ENCODE results near the gene FAM76B.

DNA sequence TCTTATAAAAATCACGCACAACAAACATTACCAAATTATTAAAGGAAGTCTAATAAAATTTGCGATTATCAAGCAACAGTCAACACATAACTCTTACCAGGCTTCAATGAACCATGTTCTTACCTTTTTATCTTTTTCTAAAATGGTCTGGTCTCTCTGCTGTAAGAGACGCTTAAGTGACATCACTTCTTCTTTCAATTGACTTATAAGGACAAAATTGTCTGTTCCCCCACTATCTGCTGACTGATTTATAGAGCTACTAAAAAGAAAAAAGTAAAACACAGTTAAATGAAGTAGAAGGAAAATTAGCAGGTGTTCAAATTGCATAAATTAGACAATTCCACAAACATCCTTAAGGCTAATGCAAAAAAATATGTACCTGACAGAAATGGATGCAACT, 10.9 kb downstream of the FAM76B start:
- TF ChIP-seq, protein P1, sequence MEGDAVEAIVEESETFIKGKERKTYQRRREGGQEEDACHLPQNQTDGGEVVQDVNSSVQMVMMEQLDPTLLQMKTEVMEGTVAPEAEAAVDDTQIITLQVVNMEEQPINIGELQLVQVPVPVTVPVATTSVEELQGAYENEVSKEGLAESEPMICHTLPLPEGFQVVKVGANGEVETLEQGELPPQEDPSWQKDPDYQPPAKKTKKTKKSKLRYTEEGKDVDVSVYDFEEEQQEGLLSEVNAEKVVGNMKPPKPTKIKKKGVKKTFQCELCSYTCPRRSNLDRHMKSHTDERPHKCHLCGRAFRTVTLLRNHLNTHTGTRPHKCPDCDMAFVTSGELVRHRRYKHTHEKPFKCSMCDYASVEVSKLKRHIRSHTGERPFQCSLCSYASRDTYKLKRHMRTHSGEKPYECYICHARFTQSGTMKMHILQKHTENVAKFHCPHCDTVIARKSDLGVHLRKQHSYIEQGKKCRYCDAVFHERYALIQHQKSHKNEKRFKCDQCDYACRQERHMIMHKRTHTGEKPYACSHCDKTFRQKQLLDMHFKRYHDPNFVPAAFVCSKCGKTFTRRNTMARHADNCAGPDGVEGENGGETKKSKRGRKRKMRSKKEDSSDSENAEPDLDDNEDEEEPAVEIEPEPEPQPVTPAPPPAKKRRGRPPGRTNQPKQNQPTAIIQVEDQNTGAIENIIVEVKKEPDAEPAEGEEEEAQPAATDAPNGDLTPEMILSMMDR (IDR thresholded peaks at IDR 0.05), result no peak
- no peak for TF ChIP-seq POLR2A (IDR thresholded peaks at IDR 0.05)

Measured in transverse colon (tissue), 3 donors.